22Rv1 (cell line): Measurements from ENCODE around the gene SLC12A4.

Experiments used
- ZFX ChIP-seq: fragments of 450-650 bp; IDR thresholded peaks from 2 replicates; pipeline ENCODE4 v1.6.1; 2017; ENCODE audit warnings: antibody characterized with exemption, borderline replicate concordance
- TF ChIP-seq, protein P1 (sequence below): fragments of 450-650 bp; IDR thresholded peaks from 2 replicates; pipeline ENCODE4 v1.5.1; 2017; ENCODE audit warnings: mild to moderate bottlenecking

GRCh38 chr16:67902831-67903230 is 65.6 kb downstream of the SLC12A4 start:
- TF ChIP-seq, protein P1, sequence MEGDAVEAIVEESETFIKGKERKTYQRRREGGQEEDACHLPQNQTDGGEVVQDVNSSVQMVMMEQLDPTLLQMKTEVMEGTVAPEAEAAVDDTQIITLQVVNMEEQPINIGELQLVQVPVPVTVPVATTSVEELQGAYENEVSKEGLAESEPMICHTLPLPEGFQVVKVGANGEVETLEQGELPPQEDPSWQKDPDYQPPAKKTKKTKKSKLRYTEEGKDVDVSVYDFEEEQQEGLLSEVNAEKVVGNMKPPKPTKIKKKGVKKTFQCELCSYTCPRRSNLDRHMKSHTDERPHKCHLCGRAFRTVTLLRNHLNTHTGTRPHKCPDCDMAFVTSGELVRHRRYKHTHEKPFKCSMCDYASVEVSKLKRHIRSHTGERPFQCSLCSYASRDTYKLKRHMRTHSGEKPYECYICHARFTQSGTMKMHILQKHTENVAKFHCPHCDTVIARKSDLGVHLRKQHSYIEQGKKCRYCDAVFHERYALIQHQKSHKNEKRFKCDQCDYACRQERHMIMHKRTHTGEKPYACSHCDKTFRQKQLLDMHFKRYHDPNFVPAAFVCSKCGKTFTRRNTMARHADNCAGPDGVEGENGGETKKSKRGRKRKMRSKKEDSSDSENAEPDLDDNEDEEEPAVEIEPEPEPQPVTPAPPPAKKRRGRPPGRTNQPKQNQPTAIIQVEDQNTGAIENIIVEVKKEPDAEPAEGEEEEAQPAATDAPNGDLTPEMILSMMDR, result no peak
- TF ChIP-seq ZFX, result no peak
